Calu3 (cell line): Measurements from ENCODE around the gene RNF17. TPM values are rescaled to one million over a fixed set of nuclear protein-coding genes. Genes with fewer than 3 reads are reported as not detected.

Experiments used
- BruUV-seq: library from RNA; stranded (reverse); fragments of 400-500 nt; replicated peaks from 2 replicates; lab custom pipeline; 2021; lab: Mats Ljungman, UMichigan
- CTCF ChIA-PET: fragments of 300-600 bp; sonication (Branson Sonifier 250); formaldehyde crosslinking; loops from one replicate; lab custom pipeline; 2022; ENCODE audit warnings: antibody characterized with exemption; lab: Charles Lee
- DNase-seq: peaks from one replicate; pipeline ENCODE4 v3.0.0; 2022
- H3K27ac Mint-ChIP-seq: one replicate; pipeline ENCODE4 v1.8.0; 2022; ENCODE audit warnings: mixed read lengths; ENCODE audit not compliant: unreplicated experiment
- H3K27me3 Mint-ChIP-seq: one replicate; pipeline ENCODE4 v1.8.0; 2022; ENCODE audit warnings: mixed read lengths; ENCODE audit not compliant: unreplicated experiment
- H3K36me3 Mint-ChIP-seq: one replicate; pipeline ENCODE4 v1.8.0; 2022; ENCODE audit warnings: mild to moderate bottlenecking, moderate library complexity, mixed read lengths; ENCODE audit not compliant: insufficient read depth, unreplicated experiment
- H3K4me1 Mint-ChIP-seq: one replicate; pipeline ENCODE4 v1.8.0; 2022; ENCODE audit warnings: mild to moderate bottlenecking, low read depth, mixed read lengths; ENCODE audit not compliant: unreplicated experiment
- H3K4me3 Mint-ChIP-seq: one replicate; pipeline ENCODE4 v1.8.0; 2022; ENCODE audit warnings: mild to moderate bottlenecking, low read depth, moderate library complexity, mixed read lengths; ENCODE audit not compliant: unreplicated experiment
- H3K9me3 Mint-ChIP-seq: one replicate; pipeline ENCODE4 v1.8.0; 2022; ENCODE audit warnings: low read depth, mixed read lengths; ENCODE audit not compliant: unreplicated experiment
- CTCF ChIP-seq: fragments of 200-600 bp; IDR thresholded peaks from one replicate; pipeline ENCODE4 v1.8.0; 2022; ENCODE audit warnings: antibody characterized with exemption; ENCODE audit not compliant: unreplicated experiment
- intact Hi-C: fragments of 100-400 bp; cut with micrococcal nuclease; formaldehyde crosslinking; loops from one replicate; pipeline ENCODE4 v1.10.0; 2022; ENCODE audit not compliant: unreplicated experiment
- total RNA-seq: library from RNA; stranded (reverse); gene quantifications from 2 replicates; pipeline ENCODE4 v1.2.3, GENCODE V29; 2022

Gene RNF17
- total RNA-seq, 1 experiment from 2014 or later, result not detected

DNA sequence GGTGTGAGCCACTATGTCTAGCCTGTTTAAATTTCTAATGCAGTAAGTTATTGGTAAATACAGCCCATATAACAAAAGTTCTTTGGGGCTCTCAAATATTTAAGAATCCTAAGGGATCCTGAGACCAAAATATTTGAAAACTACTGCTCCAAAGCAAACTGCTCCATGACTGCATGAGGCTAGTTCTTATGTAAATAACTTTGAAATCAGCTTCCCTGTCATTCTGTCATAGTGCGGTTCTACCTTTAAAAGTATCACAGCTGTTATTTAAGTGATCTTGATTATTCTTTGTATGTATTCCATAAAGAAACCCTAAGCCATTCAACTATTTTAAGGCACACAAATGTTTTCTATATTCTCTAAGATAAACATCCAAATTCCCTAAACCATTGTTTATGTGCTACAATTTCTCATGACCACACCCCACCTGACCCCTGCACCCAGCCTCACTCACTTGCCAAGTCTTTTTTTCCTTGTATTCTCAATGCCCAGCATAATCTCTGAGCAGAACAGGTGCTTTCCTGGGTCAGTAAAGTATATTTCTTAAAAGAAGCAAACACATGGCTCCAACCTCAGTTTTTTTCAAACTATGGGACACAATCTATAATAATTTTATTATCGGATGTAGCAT, 146.6 kb downstream of the RNF17 start:
- CTCF ChIA-PET, result no interaction called here
- no TSS peak for BruUV-seq
- no peak overlapping the region for H3K4me3 Mint-ChIP-seq
- peaks cover 39% of the 10 kb centered on the region for H3K4me1 Mint-ChIP-seq
- peak overlapping the region; percentile 56 for H3K27ac Mint-ChIP-seq
- intact Hi-C loops, result no loop called here
- no peak for TF ChIP-seq CTCF
- peak; percentile 3 for DNase-seq
- H3K27me3 Mint-ChIP-seq, result no peaks in the 10 kb centered on the region
- no peaks in the 10 kb centered on the region for H3K36me3 Mint-ChIP-seq
- H3K9me3 Mint-ChIP-seq, result no peaks in the 10 kb centered on the region

DNA sequence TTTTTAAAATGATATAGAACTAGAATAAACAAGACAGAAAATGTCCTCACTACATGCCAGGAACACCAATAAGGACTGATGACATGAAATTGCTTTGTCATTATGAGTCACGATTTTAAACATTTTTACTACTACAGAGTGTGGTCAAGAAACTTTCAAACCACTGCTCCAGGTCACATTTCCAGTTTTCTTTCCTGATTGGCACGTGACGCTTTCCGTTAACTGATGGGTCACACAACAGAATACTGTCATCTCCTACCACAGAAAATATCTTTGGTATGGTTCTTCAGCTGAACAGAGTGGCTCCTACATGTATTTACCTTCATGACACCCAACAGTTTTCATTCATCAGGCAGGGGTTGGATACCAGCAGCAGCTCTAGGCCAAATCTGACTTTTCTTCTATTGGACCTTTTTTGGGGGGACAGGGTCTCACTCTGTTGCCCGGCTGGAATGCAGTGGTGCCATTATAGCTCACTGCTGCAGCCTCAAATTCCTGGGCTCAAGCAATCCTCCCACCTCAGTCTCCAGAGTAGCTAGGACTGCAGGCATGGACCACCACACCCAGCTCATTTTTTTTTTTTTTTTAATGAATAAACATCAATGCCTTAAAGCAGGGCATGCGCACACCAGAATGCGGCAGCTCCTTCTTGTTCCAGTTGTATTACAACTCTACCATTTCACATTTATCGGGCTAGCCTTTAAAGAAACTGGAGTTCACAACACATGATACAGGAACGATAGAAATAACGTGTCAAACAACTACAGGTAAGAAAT, 147.4 kb downstream of the RNF17 start:
- Mint-ChIP-seq H3K36me3 (peaks cover 3% of the 10 kb centered on the region), H3K9me3 (no peaks in the 10 kb centered on the region), H3K27ac (peak overlapping the region; percentile 56), H3K4me1 (peaks cover 45% of the 10 kb centered on the region), H3K27me3 (no peaks in the 10 kb centered on the region), H3K4me3 (no peak overlapping the region)
- intact Hi-C loops, result no loop called here
- no TSS peak for BruUV-seq
- TF ChIP-seq CTCF, result no peak
- no peak for DNase-seq
- CTCF ChIA-PET, result no interaction called here

- CTCF ChIA-PET, result no interaction called here
- Mint-ChIP-seq H3K4me1 (peaks cover 45% of the 10 kb centered on the region), H3K27me3 (no peaks in the 10 kb centered on the region), H3K4me3 (no peak overlapping the region), H3K36me3 (peaks cover 3% of the 10 kb centered on the region), H3K9me3 (no peaks in the 10 kb centered on the region), H3K27ac (no peak overlapping the region)
- BruUV-seq, result no TSS peak
- DNase-seq, result no peak
- intact Hi-C loops, result no loop called here
- TF ChIP-seq CTCF, result no peak
These were observed 152.5 kb downstream of the RNF17 start for GRCh38 chr13:24916464-24916863.

DNA sequence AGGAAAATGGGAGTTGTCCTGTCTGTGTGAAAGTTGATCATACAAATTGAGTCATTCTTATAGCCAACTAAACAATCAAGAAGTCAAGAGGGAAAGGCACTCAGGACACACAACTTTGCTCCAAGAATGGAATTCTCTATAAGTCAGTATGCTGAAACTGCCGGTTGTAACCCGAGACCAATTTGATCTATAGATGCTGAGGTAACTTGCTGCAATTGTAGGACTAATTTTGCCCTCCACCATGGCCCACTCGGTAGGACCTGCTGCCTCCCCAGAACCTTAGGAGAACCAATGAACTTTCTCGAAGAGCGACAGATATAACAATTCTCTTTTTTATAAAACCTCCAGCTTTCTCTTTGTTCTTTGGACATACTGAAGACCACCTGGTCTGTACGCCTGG, 157.0 kb downstream of the RNF17 start:
- no peak for TF ChIP-seq CTCF
- H3K4me3 Mint-ChIP-seq, result peak overlapping the region; percentile 89
- intact Hi-C loops, result no loop called here
- no peak for DNase-seq
- no peaks in the 10 kb centered on the region for H3K27me3 Mint-ChIP-seq
- H3K9me3 Mint-ChIP-seq, result no peaks in the 10 kb centered on the region
- H3K4me1 Mint-ChIP-seq, result peaks cover 9% of the 10 kb centered on the region
- peaks cover 16% of the 10 kb centered on the region for H3K36me3 Mint-ChIP-seq
- no peak overlapping the region for H3K27ac Mint-ChIP-seq
- BruUV-seq, result no TSS peak
- CTCF ChIA-PET, result interaction anchor here (0.7 kb wide), 1 partner anchor 413 kb away, joined by 5 read pairs; no protein-coding TSS in a partner anchor
